NCI-H82 (cell line): ENCODE measurements around the gene CAMKMT.

Source experiments
- DNase-seq: peaks from one replicate; lab custom pipeline; 2025; lab: John Stamatoyannopoulos, UW

CAMKMT gene

GRCh38 chr2:44801289-44801840 lies 439.6 kb downstream of the CAMKMT start:
- peak; percentile 33 for DNase-seq

- no peak for DNase-seq
Measured at GRCh38 chr2:44801841-44802776, 440.4 kb downstream of the CAMKMT start.

DNA sequence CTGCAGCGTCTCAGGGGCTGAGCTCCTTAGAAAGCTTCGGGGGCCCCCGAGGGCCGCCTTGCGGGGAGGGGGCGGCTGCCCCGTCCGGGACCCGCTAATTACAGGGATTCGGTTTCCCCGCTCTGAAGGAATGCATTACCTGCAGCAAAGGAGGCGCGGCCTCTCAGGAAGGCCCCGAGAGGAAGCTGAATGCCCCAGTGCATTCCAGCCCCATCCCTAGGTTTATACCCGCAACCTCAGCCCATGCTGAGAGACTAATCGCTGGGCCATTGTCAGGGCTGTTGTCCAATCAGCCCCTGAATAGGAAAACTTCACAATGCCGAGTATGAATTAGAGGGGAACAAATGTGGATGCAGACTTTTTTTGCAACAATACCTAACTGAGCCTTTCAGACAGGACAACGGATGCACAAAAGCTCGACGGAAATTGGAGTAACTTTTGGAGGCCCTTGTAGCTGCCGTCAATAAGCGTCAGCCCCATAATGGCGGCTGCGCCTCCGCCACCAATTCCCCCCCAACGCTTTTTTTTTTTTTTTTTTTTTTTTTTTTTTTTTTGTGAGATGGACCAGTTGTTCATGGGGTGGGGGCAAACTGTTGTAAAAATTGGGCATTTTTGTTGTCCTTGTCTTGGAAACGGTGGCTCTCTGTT lies 441.2 kb downstream of the CAMKMT start:
- no peak for DNase-seq

DNA sequence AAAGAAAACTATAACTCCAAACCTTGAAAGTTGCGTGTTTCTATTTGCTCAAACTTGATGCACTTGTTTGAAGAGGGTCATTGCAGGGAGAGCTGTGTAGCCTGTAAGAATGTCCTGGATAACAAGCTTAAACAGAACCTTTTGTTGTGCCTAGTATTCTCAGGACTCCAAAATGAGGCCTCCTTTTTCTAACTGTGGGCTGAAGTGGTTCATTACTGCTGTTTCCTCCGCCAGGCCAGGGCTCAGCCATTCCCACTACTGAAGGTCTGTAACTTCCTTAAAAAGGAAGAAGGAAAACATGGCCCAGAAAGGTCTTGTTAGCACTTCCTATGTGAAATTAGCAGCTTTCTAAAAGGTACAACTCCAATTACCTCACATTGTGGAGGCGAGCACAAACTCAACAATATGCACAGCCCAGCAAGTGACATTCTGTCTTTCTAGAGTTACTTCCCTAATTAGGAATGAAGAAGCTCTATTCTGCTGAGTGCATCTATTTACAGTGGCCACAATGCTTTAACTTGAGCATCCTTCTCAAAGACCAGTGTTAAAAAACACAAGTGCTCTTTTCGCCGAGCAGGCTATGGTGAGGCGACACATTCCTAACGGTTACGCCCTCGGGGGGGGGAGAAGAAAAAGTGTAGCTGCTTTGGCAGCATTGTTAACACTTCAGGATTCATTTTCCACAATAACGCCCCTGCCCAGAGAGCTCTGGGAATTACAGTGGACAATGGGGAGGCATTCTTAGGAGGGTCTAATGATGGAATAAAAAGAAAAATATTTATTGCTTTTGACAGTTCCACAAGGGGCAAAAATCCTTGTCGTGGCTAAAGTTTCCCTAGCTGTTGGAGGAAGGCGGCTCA lies 442.9 kb downstream of the CAMKMT start:
- no peak for DNase-seq

DNA sequence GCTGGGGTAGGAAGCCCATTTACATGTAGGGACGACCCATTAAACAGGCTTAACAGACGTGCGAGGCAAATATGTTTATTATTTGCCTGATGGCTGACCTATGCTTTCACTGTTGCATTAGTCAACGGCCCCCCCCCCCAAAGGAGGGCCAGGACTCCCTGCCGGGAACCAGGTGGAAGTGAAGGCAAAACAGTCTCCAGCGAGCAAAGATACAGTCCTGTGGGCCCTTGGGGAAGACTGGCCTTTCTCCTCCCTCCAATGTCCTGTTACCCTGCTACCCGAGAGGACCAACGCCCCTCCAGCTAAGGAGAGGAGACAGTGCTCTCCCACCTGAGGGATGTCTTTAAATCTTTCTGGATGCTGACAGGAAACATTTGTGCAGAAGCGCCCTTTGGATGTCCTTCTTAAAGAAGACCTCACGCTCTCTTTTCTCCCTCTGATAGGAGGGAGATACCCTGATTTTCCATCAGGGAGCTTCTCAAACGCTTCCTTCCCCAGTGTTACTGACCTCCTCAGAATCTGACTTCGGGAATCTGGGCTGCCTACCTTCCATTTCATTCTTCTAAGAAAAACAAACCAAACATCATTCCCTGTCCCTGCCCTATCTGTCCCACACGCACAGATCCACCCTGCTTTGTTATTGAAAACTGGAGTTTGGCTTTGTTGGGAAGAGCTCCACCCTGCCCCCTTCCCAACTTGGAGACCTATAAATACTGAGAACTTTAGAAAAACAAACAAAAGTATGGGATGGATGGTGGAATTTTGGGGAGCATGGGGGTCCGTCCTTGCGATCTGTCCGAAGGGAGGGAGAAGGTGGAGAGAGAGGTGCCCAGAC lies 443.9 kb downstream of the CAMKMT start:
- peak; percentile 40 for DNase-seq

DNA sequence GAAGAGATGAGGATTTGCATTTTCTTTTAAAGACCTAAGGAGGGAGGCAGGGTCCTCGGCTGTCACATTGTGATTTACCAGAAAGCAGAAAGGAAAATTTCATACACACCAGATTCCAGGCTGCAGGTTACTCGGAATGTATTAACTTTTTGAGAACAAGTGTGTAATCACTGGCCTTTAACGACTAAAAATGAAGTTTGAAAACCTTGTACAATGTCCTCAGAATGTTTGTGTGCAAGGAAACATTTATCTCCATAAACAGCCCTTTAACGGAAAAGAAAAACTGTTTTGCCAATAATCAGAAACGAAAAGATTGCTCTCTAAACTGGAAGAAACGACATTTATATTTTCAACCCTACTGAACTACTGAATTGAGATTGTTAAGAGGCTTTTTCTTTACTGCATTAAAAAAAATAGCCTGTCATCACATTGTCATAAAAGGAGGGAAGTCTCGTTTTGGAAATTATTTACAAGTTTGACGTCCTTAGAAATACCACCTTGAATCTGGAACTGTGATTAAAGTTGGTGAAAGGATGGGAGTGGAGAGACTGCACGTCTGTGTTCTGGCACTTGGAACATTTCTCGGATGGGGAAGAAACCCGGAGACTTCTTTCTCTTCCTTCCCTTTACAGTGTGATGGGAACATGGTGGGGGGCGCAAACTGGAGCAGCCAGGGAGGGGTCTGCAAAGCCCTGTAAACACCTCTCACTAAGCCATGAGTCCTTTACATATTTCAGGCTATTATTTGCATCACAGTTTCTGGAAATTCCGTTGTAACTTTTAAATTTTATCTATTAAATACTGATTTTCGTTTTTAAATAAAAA lies 445.7 kb downstream of the CAMKMT start:
- DNase-seq: no peak

DNA sequence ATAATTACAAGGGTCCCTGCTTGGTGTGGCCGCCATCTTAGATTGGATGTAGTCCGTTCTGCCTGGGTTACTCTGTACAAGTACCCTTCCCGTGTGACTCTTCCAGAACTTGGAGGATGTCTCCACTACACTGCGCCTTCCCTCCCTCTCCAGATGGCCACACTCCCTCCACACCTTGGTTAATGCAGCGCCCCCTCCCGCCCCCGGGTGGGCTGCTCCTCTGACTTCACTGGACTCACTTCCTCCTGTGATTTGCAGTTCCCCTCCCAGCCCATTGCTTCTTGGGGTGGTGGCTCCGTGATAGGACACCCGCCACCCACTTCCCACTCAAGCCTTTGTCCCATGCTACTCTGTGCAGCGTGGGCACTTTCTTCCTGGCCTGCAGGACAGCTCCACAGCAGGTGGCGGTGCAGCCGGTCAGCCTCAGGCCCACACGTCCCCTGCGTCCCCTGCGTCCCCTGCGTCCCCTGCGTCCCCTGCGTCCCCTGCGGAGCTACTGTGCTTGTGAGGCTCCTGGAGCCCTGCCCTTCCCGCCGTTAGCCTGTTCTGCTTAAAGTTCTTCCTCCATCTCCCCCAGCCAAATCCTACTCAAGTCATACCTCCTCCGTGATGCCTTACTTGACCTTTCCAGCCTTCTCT lies 449.3 kb downstream of the CAMKMT start:
- no peak for DNase-seq

DNA sequence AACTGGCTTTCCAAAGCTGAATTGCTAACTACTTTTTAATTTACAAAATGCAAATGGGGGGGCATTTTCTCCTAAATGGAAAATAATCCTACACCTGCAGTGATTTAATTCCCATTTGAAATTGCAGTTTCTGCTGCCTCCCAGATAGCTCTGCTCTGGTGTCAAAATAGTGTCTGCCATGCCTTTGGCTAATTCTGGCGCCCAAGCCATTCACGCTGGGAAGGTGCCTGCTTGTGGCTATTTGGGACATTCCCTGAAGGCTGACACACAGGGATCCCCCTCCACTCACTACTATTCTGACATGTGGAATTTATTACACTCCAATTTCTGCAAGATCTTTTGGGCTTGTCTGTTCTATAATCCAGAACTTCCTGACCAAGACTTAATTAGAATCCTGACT lies 451.4 kb downstream of the CAMKMT start:
- no peak for DNase-seq

DNA sequence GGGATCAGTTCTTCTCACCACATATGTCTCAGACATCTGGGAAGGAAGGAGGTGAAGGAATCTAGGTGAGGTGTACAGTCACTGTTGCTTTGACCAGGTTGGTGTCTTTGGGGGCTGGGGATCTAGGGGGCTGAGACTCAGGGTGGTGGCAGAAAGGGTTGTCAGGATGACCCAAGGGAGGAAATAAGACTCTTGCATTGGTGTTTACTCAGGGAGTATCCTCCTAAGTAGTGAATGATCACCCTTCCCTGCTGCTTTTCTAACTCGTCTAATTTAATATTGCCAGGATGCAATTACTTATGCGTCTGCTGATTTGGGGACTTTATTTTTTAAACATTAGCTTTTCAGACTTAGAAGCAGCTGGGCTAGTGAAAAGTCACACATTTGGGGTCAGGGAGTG lies 451.9 kb downstream of the CAMKMT start:
- no peak for DNase-seq

- DNase-seq: peak; percentile 93
Measured at GRCh38 chr2:44817256-44817655, 455.5 kb downstream of the CAMKMT start.

- DNase-seq: peak; percentile 98
Measured at GRCh38 chr2:44817673-44818335, 456.1 kb downstream of the CAMKMT start.

DNA sequence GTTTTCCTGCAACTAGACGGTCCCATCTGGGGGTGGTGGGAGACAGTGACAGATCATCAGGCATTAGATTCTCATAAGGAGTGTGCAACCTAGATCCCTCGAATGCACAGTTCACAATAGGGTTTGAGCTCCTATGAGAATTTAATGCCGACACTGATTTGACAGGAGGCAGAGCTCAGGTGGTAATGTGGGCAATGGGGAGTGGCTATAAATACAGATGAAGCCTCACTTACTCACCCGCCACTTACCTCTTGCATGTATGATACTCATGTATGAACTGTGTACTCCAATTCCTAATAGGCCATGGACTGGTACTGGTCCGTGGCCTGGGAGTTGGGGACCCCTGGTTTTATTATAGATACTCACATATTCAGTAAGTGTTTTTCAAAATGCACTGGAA lies 457.3 kb downstream of the CAMKMT start:
- DNase-seq: peak; percentile 40

- DNase-seq: peak; percentile 94
Measured at GRCh38 chr2:44821500-44821899, 459.8 kb downstream of the CAMKMT start.

- DNase-seq: peak; percentile 88
Measured at GRCh38 chr2:44822174-44822573, 460.4 kb downstream of the CAMKMT start.
